ENCODE data around the gene SMAD5.

SMAD5 gene

GRCh38 chr5:136113606-136114005 is 19.0 kb upstream of the SMAD5 start:
- no peak overlapping the region for H3K27ac ChIP-seq
- no peak overlapping the region for H3K4me3 ChIP-seq (ENCODE audit: low read depth, low read length)
- H3K36me3 ChIP-seq (ENCODE audit: control insufficient read depth, insufficient read depth, low read length), result no peaks in the 10 kb centered on the region
- H2AFZ ChIP-seq, result no peak overlapping the region
- H3K9ac ChIP-seq, result no peak overlapping the region
- no peak for TF ChIP-seq CTCF (IDR thresholded peaks at IDR 0.05)
- H3K27me3 ChIP-seq (ENCODE audit: control insufficient read depth, insufficient read depth, low read length), result no peaks in the 10 kb centered on the region
- H3K4me2 ChIP-seq (ENCODE audit: low read length), result no peak overlapping the region
- no peaks in the 10 kb centered on the region for H3K79me2 ChIP-seq
- H3K9me3 ChIP-seq (ENCODE audit: control insufficient read depth, low read length), result no peaks in the 10 kb centered on the region
- no peaks in the 10 kb centered on the region for H3K4me1 ChIP-seq

- no peaks in the 10 kb centered on the region for H3K36me3 ChIP-seq (ENCODE audit: control insufficient read depth, insufficient read depth, low read length)
- no peak for TF ChIP-seq CTCF (IDR thresholded peaks at IDR 0.05)
- no peak overlapping the region for H3K9ac ChIP-seq
- no peak overlapping the region for H3K27ac ChIP-seq
- H3K4me3 ChIP-seq (ENCODE audit: low read depth, low read length), result no peak overlapping the region
- H3K9me3 ChIP-seq (ENCODE audit: control insufficient read depth, low read length), result no peaks in the 10 kb centered on the region
- no peaks in the 10 kb centered on the region for H3K4me1 ChIP-seq
- H2AFZ ChIP-seq, result no peak overlapping the region
- no peaks in the 10 kb centered on the region for H3K27me3 ChIP-seq (ENCODE audit: control insufficient read depth, insufficient read depth, low read length)
- H3K4me2 ChIP-seq (ENCODE audit: low read length), result no peak overlapping the region
- H3K79me2 ChIP-seq, result no peaks in the 10 kb centered on the region
Measured at GRCh38 chr5:136114414-136115125, 18.1 kb upstream of the SMAD5 start.

GRCh38 chr5:136115183-136115865 is 17.3 kb upstream of the SMAD5 start:
- Histone ChIP-seq H3K9ac (no peak overlapping the region), H2AFZ (no peak overlapping the region), H3K27me3 (ENCODE audit: control insufficient read depth, insufficient read depth, low read length) (no peaks in the 10 kb centered on the region), H3K79me2 (no peaks in the 10 kb centered on the region), H3K9me3 (ENCODE audit: control insufficient read depth, low read length) (no peaks in the 10 kb centered on the region), H3K4me2 (ENCODE audit: low read length) (no peak overlapping the region), H3K4me1 (no peaks in the 10 kb centered on the region), H3K27ac (no peak overlapping the region), H3K36me3 (ENCODE audit: control insufficient read depth, insufficient read depth, low read length) (no peaks in the 10 kb centered on the region), H3K4me3 (ENCODE audit: low read depth, low read length) (no peak overlapping the region)
- TF ChIP-seq CTCF (IDR thresholded peaks at IDR 0.05), result no peak

GRCh38 chr5:136120529-136120928 is 12.1 kb upstream of the SMAD5 start:
- Histone ChIP-seq H3K4me2 (ENCODE audit: low read length) (no peak overlapping the region), H3K4me3 (ENCODE audit: low read depth, low read length) (no peak overlapping the region), H3K27ac (no peak overlapping the region), H3K36me3 (ENCODE audit: control insufficient read depth, insufficient read depth, low read length) (no peaks in the 10 kb centered on the region), H3K27me3 (ENCODE audit: control insufficient read depth, insufficient read depth, low read length) (no peaks in the 10 kb centered on the region), H3K79me2 (no peaks in the 10 kb centered on the region), H2AFZ (no peak overlapping the region), H3K9ac (no peak overlapping the region), H3K4me1 (no peaks in the 10 kb centered on the region), H3K9me3 (ENCODE audit: control insufficient read depth, low read length) (no peaks in the 10 kb centered on the region)
- TF ChIP-seq CTCF (IDR thresholded peaks at IDR 0.05), result no peak

All from parathyroid adenoma (tissue), 2 donors.